Stimulated activated CD4-positive, alpha-beta T cell treated with anti-CD3 and anti-CD28 coated beads, Interleukin-15, amount 100 ng/mL, for 48 hours (primary cell): ENCODE data around the gene MICAL2.

ENCODE experiments used
- DNase-seq, 2 donors: peaks; one replicate each; pipeline ENCODE4 v3.0.0-alpha.2; 2020; ENCODE audit warnings: low read depth in 2 of 2

Gene MICAL2

GRCh38 chr11:12271241-12271640 lies 160.9 kb downstream of the MICAL2 start:
- DNase-seq: no peak

- DNase-seq: no peak
Observed at GRCh38 chr11:12271826-12272366, 161.5 kb downstream of the MICAL2 start.

- no peak for DNase-seq
Observed at GRCh38 chr11:12272821-12273617, 162.6 kb downstream of the MICAL2 start.

GRCh38 chr11:12273618-12273995 lies 163.2 kb downstream of the MICAL2 start:
- DNase-seq: no peak

GRCh38 chr11:12274056-12274455 lies 163.7 kb downstream of the MICAL2 start:
- no peak for DNase-seq

GRCh38 chr11:12274558-12275197 lies 164.3 kb downstream of the MICAL2 start:
- DNase-seq: no peak

- DNase-seq: no peak
Observed at GRCh38 chr11:12275818-12276217, 165.4 kb downstream of the MICAL2 start.

GRCh38 chr11:12276356-12276755 lies 166.0 kb downstream of the MICAL2 start:
- DNase-seq: no peak

GRCh38 chr11:12276831-12277475 lies 166.6 kb downstream of the MICAL2 start:
- DNase-seq: no peak

GRCh38 chr11:12278766-12279671 lies 168.6 kb downstream of the MICAL2 start:
- DNase-seq: no peak

GRCh38 chr11:12279672-12280108 lies 169.3 kb downstream of the MICAL2 start:
- DNase-seq: no peak

- no peak for DNase-seq
Observed at GRCh38 chr11:12280199-12280837, 169.9 kb downstream of the MICAL2 start.

- DNase-seq: peak in 1 of 2 donors; percentile 19
Observed at GRCh38 chr11:12280838-12281565, 170.6 kb downstream of the MICAL2 start.

GRCh38 chr11:12281571-12282478 lies 171.4 kb downstream of the MICAL2 start:
- DNase-seq: peak; percentile 66 to 67

GRCh38 chr11:12282676-12283075 lies 172.3 kb downstream of the MICAL2 start:
- no peak for DNase-seq

- DNase-seq: no peak
Observed at GRCh38 chr11:12284316-12285050, 174.1 kb downstream of the MICAL2 start.

GRCh38 chr11:12285106-12285505 lies 174.7 kb downstream of the MICAL2 start:
- no peak for DNase-seq

GRCh38 chr11:12285811-12286222 lies 175.4 kb downstream of the MICAL2 start:
- no peak for DNase-seq
